ENCODE results near the gene KCNK4.
"Not testable (repeated sequence)": the region's sequence is repeated elsewhere in the genome, so short reads cannot be mapped to it uniquely, and the experiment has no call there.

Gene KCNK4

GRCh38 chr11:64318766-64319761 is 28.0 kb downstream of the KCNK4 start:
- H3K4me3 ChIP-seq (ENCODE audit: low read length), result peak overlapping the region; percentile 63
- H2AFZ ChIP-seq (ENCODE audit: low read depth, low read length), result no peak overlapping the region
- H3K9me3 ChIP-seq (ENCODE audit: low read length), result no peaks in the 10 kb centered on the region
- H3K4me1 ChIP-seq (ENCODE audit: insufficient read depth, low read length), result peaks cover 18% of the 10 kb centered on the region
- H3K27me3 ChIP-seq (ENCODE audit: insufficient read depth, low read length), result no peaks in the 10 kb centered on the region
- H3K36me3 ChIP-seq (ENCODE audit: insufficient read depth, low read length), result peaks cover 14% of the 10 kb centered on the region

GRCh38 chr11:64320556-64320955 is 29.5 kb downstream of the KCNK4 start:
- no peak overlapping the region for H2AFZ ChIP-seq (ENCODE audit: low read depth, low read length)

DNA sequence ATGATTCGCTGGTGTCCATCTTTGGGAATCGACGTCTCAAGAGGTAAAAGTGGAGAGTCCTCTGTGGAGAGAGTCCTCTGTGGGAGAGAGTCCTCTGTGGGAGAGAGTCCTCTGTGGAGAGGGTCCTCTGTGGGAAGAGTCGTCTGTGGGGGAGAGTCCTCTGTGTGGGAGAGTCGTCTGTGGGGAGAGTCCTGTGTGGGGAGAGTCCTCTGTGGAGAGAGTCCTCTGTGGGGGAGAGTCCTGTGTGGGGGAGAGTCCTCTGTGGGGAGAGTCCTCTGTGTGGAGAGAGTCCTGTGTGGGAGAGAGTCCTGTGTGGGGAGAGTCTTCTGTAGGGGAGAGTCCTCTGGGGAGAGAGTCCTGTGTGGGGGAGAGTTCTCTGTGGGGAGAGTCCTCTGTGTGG is 29.9 kb downstream of the KCNK4 start:
- Histone ChIP-seq H3K27me3 (ENCODE audit: insufficient read depth, low read length) (no peaks in the 10 kb centered on the region), H3K4me1 (ENCODE audit: insufficient read depth, low read length) (peaks cover 18% of the 10 kb centered on the region), H2AFZ (ENCODE audit: low read depth, low read length) (no peak overlapping the region), H3K36me3 (ENCODE audit: insufficient read depth, low read length) (peaks cover 5% of the 10 kb centered on the region), H3K4me3 (ENCODE audit: low read length) (no peak overlapping the region), H3K9me3 (ENCODE audit: low read length) (no peaks in the 10 kb centered on the region)

More at GRCh38 chr11:64320556-64320955, 29.5 kb downstream of the KCNK4 start:
- H3K27me3 ChIP-seq (ENCODE audit: insufficient read depth, low read length), result no peaks in the 10 kb centered on the region
- H3K9me3 ChIP-seq (ENCODE audit: low read length), result no peaks in the 10 kb centered on the region
- peaks cover 18% of the 10 kb centered on the region for H3K4me1 ChIP-seq (ENCODE audit: insufficient read depth, low read length)
- no peak overlapping the region for H3K4me3 ChIP-seq (ENCODE audit: low read length)
- peaks cover 6% of the 10 kb centered on the region for H3K36me3 ChIP-seq (ENCODE audit: insufficient read depth, low read length)

- Histone ChIP-seq H3K4me3 (ENCODE audit: low read length) (no peak overlapping the region), H3K27me3 (ENCODE audit: insufficient read depth, low read length) (no peaks in the 10 kb centered on the region)
Measured at GRCh38 chr11:64321533-64321932, 30.4 kb downstream of the KCNK4 start.

GRCh38 chr11:64322925-64323260 is 31.8 kb downstream of the KCNK4 start:
- Histone ChIP-seq H3K9me3 (ENCODE audit: low read length) (no peaks in the 10 kb centered on the region), H2AFZ (ENCODE audit: low read depth, low read length) (no peak overlapping the region), H3K36me3 (ENCODE audit: insufficient read depth, low read length) (peaks cover 2% of the 10 kb centered on the region), H3K27me3 (ENCODE audit: insufficient read depth, low read length) (no peaks in the 10 kb centered on the region), H3K4me1 (ENCODE audit: insufficient read depth, low read length) (peaks cover 7% of the 10 kb centered on the region), H3K4me3 (ENCODE audit: low read length) (no peak overlapping the region)

More at GRCh38 chr11:64321533-64321932, 30.4 kb downstream of the KCNK4 start:
- Histone ChIP-seq H3K36me3 (ENCODE audit: insufficient read depth, low read length) (peaks cover 2% of the 10 kb centered on the region), H3K9me3 (ENCODE audit: low read length) (no peaks in the 10 kb centered on the region), H3K4me1 (ENCODE audit: insufficient read depth, low read length) (peaks cover 13% of the 10 kb centered on the region), H2AFZ (ENCODE audit: low read depth, low read length) (no peak overlapping the region)

- peaks cover 7% of the 10 kb centered on the region for H3K4me1 ChIP-seq (ENCODE audit: insufficient read depth, low read length)
- peaks cover 2% of the 10 kb centered on the region for H3K36me3 ChIP-seq (ENCODE audit: insufficient read depth, low read length)
- no peaks in the 10 kb centered on the region for H3K27me3 ChIP-seq (ENCODE audit: insufficient read depth, low read length)
- H3K4me3 ChIP-seq (ENCODE audit: low read length), result no peak overlapping the region
- no peak overlapping the region for H2AFZ ChIP-seq (ENCODE audit: low read depth, low read length)
- H3K9me3 ChIP-seq (ENCODE audit: low read length), result no peaks in the 10 kb centered on the region
Measured at GRCh38 chr11:64323373-64323772, 32.3 kb downstream of the KCNK4 start.

GRCh38 chr11:64323984-64324383 is 32.9 kb downstream of the KCNK4 start:
- H3K9me3 ChIP-seq (ENCODE audit: low read length); H3K36me3 ChIP-seq (ENCODE audit: insufficient read depth, low read length); H3K27me3 ChIP-seq (ENCODE audit: insufficient read depth, low read length); H2AFZ ChIP-seq (ENCODE audit: low read depth, low read length); H3K4me3 ChIP-seq (ENCODE audit: low read length); H3K4me1 ChIP-seq (ENCODE audit: insufficient read depth, low read length): not testable (repeated sequence)

- Histone ChIP-seq H2AFZ (ENCODE audit: low read depth, low read length) (no peak overlapping the region), H3K4me1 (ENCODE audit: insufficient read depth, low read length) (no peaks in the 10 kb centered on the region), H3K4me3 (ENCODE audit: low read length) (no peak overlapping the region), H3K9me3 (ENCODE audit: low read length) (no peaks in the 10 kb centered on the region), H3K36me3 (ENCODE audit: insufficient read depth, low read length) (peaks cover 2% of the 10 kb centered on the region), H3K27me3 (ENCODE audit: insufficient read depth, low read length) (no peaks in the 10 kb centered on the region)
Measured at GRCh38 chr11:64324692-64325469, 33.8 kb downstream of the KCNK4 start.

DNA sequence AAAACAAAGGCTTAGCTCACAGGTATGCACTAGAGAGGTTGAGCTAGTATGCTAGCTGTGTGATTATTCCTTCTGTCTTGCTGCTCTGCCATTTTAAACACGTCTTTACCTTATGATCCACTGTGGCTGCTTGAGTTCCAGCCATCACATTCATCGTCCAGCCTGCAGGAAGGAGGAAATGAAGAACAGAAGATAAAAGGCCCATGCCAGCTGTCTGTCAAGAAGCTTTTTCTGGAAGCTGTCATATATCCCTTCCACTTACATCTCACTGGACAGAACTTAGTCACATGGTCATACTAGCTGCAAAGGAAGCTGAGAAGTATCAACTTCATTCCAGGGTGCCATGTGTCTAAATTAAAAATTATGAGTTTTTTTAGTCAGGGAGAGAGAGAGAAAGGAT is 36.3 kb downstream of the KCNK4 start:
- no peaks in the 10 kb centered on the region for H3K9me3 ChIP-seq (ENCODE audit: low read length)
- H3K27me3 ChIP-seq (ENCODE audit: insufficient read depth, low read length), result no peaks in the 10 kb centered on the region
- no peaks in the 10 kb centered on the region for H3K4me1 ChIP-seq (ENCODE audit: insufficient read depth, low read length)
- no peak overlapping the region for H2AFZ ChIP-seq (ENCODE audit: low read depth, low read length)
- H3K36me3 ChIP-seq (ENCODE audit: insufficient read depth, low read length), result no peaks in the 10 kb centered on the region
- H3K4me3 ChIP-seq (ENCODE audit: low read length), result no peak overlapping the region

GRCh38 chr11:64327993-64328392 is 36.9 kb downstream of the KCNK4 start:
- Histone ChIP-seq H3K36me3 (ENCODE audit: insufficient read depth, low read length) (no peaks in the 10 kb centered on the region), H2AFZ (ENCODE audit: low read depth, low read length) (no peak overlapping the region), H3K4me3 (ENCODE audit: low read length) (no peak overlapping the region), H3K27me3 (ENCODE audit: insufficient read depth, low read length) (no peaks in the 10 kb centered on the region), H3K4me1 (ENCODE audit: insufficient read depth, low read length) (no peaks in the 10 kb centered on the region), H3K9me3 (ENCODE audit: low read length) (no peaks in the 10 kb centered on the region)

- H3K9me3 ChIP-seq (ENCODE audit: low read length), result no peaks in the 10 kb centered on the region
- peaks cover 2% of the 10 kb centered on the region for H3K4me1 ChIP-seq (ENCODE audit: insufficient read depth, low read length)
- no peaks in the 10 kb centered on the region for H3K36me3 ChIP-seq (ENCODE audit: insufficient read depth, low read length)
- H3K27me3 ChIP-seq (ENCODE audit: insufficient read depth, low read length), result no peaks in the 10 kb centered on the region
- H2AFZ ChIP-seq (ENCODE audit: low read depth, low read length), result no peak overlapping the region
- H3K4me3 ChIP-seq (ENCODE audit: low read length), result no peak overlapping the region
Measured at GRCh38 chr11:64330888-64331287, 39.8 kb downstream of the KCNK4 start.

GRCh38 chr11:64331569-64332371 is 40.7 kb downstream of the KCNK4 start:
- no peaks in the 10 kb centered on the region for H3K9me3 ChIP-seq (ENCODE audit: low read length)
- H3K36me3 ChIP-seq (ENCODE audit: insufficient read depth, low read length), result no peaks in the 10 kb centered on the region
- peaks cover 2% of the 10 kb centered on the region for H3K4me1 ChIP-seq (ENCODE audit: insufficient read depth, low read length)
- no peak overlapping the region for H3K4me3 ChIP-seq (ENCODE audit: low read length)
- H3K27me3 ChIP-seq (ENCODE audit: insufficient read depth, low read length), result no peaks in the 10 kb centered on the region
- no peak overlapping the region for H2AFZ ChIP-seq (ENCODE audit: low read depth, low read length)

All from neuron (in vitro differentiated cells).